GM19351 (cell line): ENCODE results near the gene TSPAN31.
"Not testable (repeated sequence)": the region's sequence is repeated elsewhere in the genome, so short reads cannot be mapped to it uniquely, and the experiment has no call there.

ENCODE experiments used
- ATAC-seq: cut with Tn5 transposase; IDR thresholded peaks from one replicate; pipeline ENCODE4 v1.9.1; 2021; ENCODE audit warnings: mild to moderate bottlenecking, moderate library complexity; ENCODE audit not compliant: unreplicated experiment

Gene TSPAN31

GRCh38 chr12:57721846-57722608 lies 22.8 kb upstream of the TSPAN31 start:
- ATAC-seq: not testable (repeated sequence)

GRCh38 chr12:57722716-57723629 lies 21.9 kb upstream of the TSPAN31 start:
- no peak for ATAC-seq

GRCh38 chr12:57723630-57723962 lies 21.2 kb upstream of the TSPAN31 start:
- ATAC-seq: no peak

GRCh38 chr12:57724003-57724935 lies 20.6 kb upstream of the TSPAN31 start:
- no peak for ATAC-seq

GRCh38 chr12:57724936-57725740 lies 19.7 kb upstream of the TSPAN31 start:
- no peak for ATAC-seq

- ATAC-seq: no peak
Measured at GRCh38 chr12:57725851-57726150, 19.0 kb upstream of the TSPAN31 start.

GRCh38 chr12:57726151-57726883 lies 18.5 kb upstream of the TSPAN31 start:
- no peak for ATAC-seq

GRCh38 chr12:57726884-57727757 lies 17.7 kb upstream of the TSPAN31 start:
- ATAC-seq: no peak

GRCh38 chr12:57727758-57728395 lies 17.0 kb upstream of the TSPAN31 start:
- no peak for ATAC-seq

- no peak for ATAC-seq
Measured at GRCh38 chr12:57729321-57729844, 15.5 kb upstream of the TSPAN31 start.

GRCh38 chr12:57730336-57731067 lies 14.3 kb upstream of the TSPAN31 start:
- no peak for ATAC-seq

GRCh38 chr12:57731411-57732080 lies 13.3 kb upstream of the TSPAN31 start:
- ATAC-seq: no peak

GRCh38 chr12:57732270-57732669 lies 12.6 kb upstream of the TSPAN31 start:
- no peak for ATAC-seq

GRCh38 chr12:57732726-57733593 lies 11.9 kb upstream of the TSPAN31 start:
- no peak for ATAC-seq

- no peak for ATAC-seq
Measured at GRCh38 chr12:57733928-57734327, 10.9 kb upstream of the TSPAN31 start.

GRCh38 chr12:57734591-57734990 lies 10.2 kb upstream of the TSPAN31 start:
- no peak for ATAC-seq
